PC-3 (cell line): Measurements from ENCODE around the gene SNAP23. TPM values are rescaled to one million over a fixed set of nuclear protein-coding genes. Genes with fewer than 3 reads are reported as not detected.
A peak's percentile ranks its signal among the peaks of the same experiment; 100 is the strongest.

Experiments
- ATAC-seq: fragments of 200-7000 bp; cut with Tn5 transposase; 2 replicates; pipeline ENCODE4 v1.9.1; 2020; ENCODE audit warnings: mild to moderate bottlenecking, moderate library complexity
- BruUV-seq: library from RNA; stranded (reverse); fragments of 400-500 nt; replicated peaks from 2 replicates; lab custom pipeline; 2021; lab: Mats Ljungman, UMichigan
- CTCF ChIA-PET: fragments of 300-600 bp; sonication (Branson Sonifier 250); formaldehyde crosslinking; loops from one replicate; lab custom pipeline; 2022; ENCODE audit warnings: antibody characterized with exemption; lab: Charles Lee
- POLR2A ChIA-PET: fragments of 300-600 bp; sonication (Branson Sonifier 250); formaldehyde crosslinking; loops from one replicate; lab custom pipeline; 2022; ENCODE audit warnings: antibody characterized with exemption; ENCODE audit not compliant: unreplicated experiment; lab: Charles Lee
- DNase-seq: peaks from one replicate; pipeline ENCODE4 v3.0.0-alpha.2; 2015
- H2AFZ ChIP-seq: fragments of 300-600 bp; sonication (generic); 2 replicates; pipeline ENCODE4 v1.6.0; 2016; ENCODE audit warnings: antibody characterized with exemption, low read length
- H3F3A ChIP-seq: fragments of 300-600 bp; sonication (generic); one replicate; pipeline ENCODE4 v1.6.0; 2017; ENCODE audit warnings: antibody characterized with exemption, low read length, control low read depth, mild to moderate bottlenecking; ENCODE audit not compliant: unreplicated experiment
- H3K27ac ChIP-seq: fragments of 300-600 bp; sonication (generic); 2 replicates; pipeline ENCODE4 v1.5.1; 2016; ENCODE audit warnings: mild to moderate bottlenecking, low read length
- H3K27me3 ChIP-seq: fragments of 300-600 bp; sonication (generic); 2 replicates; pipeline ENCODE4 v1.6.1; 2016; ENCODE audit warnings: low read length, mixed read lengths
- H3K36me3 ChIP-seq: fragments of 300-600 bp; sonication (generic); 2 replicates; pipeline ENCODE4 v1.6.1; 2016; ENCODE audit warnings: low read depth, mixed run types, low read length, mixed read lengths
- H3K4me1 ChIP-seq: fragments of 300-600 bp; sonication (generic); 2 replicates; pipeline ENCODE4 v1.5.1; 2016; ENCODE audit warnings: low read length; ENCODE audit not compliant: insufficient read depth
- H3K4me2 ChIP-seq: fragments of 300-600 bp; sonication (generic); 2 replicates; pipeline ENCODE4 v1.6.0; 2016; ENCODE audit warnings: low read length
- H3K4me3 ChIP-seq: fragments of 300-600 bp; sonication (generic); 2 replicates; pipeline ENCODE4 v1.5.1; 2016; ENCODE audit warnings: mild to moderate bottlenecking, low read length, mixed read lengths
- H3K79me2 ChIP-seq: fragments of 300-600 bp; sonication (generic); 2 replicates; pipeline ENCODE4 v1.6.1; 2017; ENCODE audit warnings: low read length, mixed read lengths
- H3K9ac ChIP-seq: fragments of 300-600 bp; sonication (generic); 2 replicates; pipeline ENCODE4 v1.6.0; 2016; ENCODE audit warnings: mild to moderate bottlenecking, low read length
- H3K9me2 ChIP-seq: fragments of 300-600 bp; sonication (generic); replicated peaks from 2 replicates; pipeline ENCODE4 v1.6.1; 2016; ENCODE audit warnings: mixed run types, low read length, mixed read lengths
- H3K9me3 ChIP-seq: fragments of 300-600 bp; sonication (generic); 2 replicates; pipeline ENCODE4 v1.6.1; 2016; ENCODE audit warnings: low read length, mixed read lengths
- H4K20me1 ChIP-seq: fragments of 300-600 bp; sonication (generic); 2 replicates; pipeline ENCODE4 v1.6.1; 2016; ENCODE audit warnings: low read length, mixed read lengths
- EZH2 ChIP-seq: fragments of 300-600 bp; sonication (generic); IDR thresholded peaks from one replicate; pipeline ENCODE4 v1.6.1; 2017; ENCODE audit warnings: antibody characterized with exemption, mild to moderate bottlenecking, low read length; ENCODE audit not compliant: unreplicated experiment
- EZH2phosphoT487 ChIP-seq: fragments of 300-600 bp; sonication (generic); IDR thresholded peaks from 2 replicates; pipeline ENCODE4 v1.6.1; 2018; ENCODE audit warnings: mild to moderate bottlenecking, antibody characterized with exemption, low read length, borderline replicate concordance
- intact Hi-C: fragments of 100-400 bp; cut with micrococcal nuclease; formaldehyde crosslinking; loops from 2 replicates; pipeline ENCODE4 v1.9.0; 2023
- total RNA-seq: library from RNA; depleted of rRNA; stranded (reverse); fragments of >200 nt; gene quantifications from 2 replicates; pipeline ENCODE4 v1.2.3, GENCODE V29; 2014
- TF ChIP-seq, protein P1 (sequence below): fragments of 300-600 bp; sonication (generic); conservative IDR thresholded peaks from 2 replicates; pipeline ENCODE4 v1.5.1; 2017; ENCODE audit warnings: antibody characterized with exemption, low read depth, mild to moderate bottlenecking, low read length

Gene SNAP23
- total RNA-seq, 1 experiment from 2014 or later, result 40.2 TPM

- Histone ChIP-seq H3K79me2 (peaks cover 43% of the 10 kb centered on the region), H2AFZ (no peak overlapping the region), H3K9me2 (no peaks in the 10 kb centered on the region), H4K20me1 (no peaks in the 10 kb centered on the region), H3F3A (no peaks in the 10 kb centered on the region), H3K27me3 (no peaks in the 10 kb centered on the region), H3K4me2 (no peak overlapping the region), H3K27ac (no peak overlapping the region), H3K4me1 (no peaks in the 10 kb centered on the region), H3K9me3 (no peaks in the 10 kb centered on the region), H3K9ac (no peak overlapping the region), H3K36me3 (no peaks in the 10 kb centered on the region), H3K4me3 (no peak overlapping the region)
- BruUV-seq, result no TSS peak
- POLR2A ChIA-PET, result no interaction called here
- DNase-seq (no peak), ATAC-seq (no peak)
- intact Hi-C loops, result no loop called here
- TF ChIP-seq EZH2 (no peak), EZH2phosphoT487 (no peak)
- TF ChIP-seq, protein P1, sequence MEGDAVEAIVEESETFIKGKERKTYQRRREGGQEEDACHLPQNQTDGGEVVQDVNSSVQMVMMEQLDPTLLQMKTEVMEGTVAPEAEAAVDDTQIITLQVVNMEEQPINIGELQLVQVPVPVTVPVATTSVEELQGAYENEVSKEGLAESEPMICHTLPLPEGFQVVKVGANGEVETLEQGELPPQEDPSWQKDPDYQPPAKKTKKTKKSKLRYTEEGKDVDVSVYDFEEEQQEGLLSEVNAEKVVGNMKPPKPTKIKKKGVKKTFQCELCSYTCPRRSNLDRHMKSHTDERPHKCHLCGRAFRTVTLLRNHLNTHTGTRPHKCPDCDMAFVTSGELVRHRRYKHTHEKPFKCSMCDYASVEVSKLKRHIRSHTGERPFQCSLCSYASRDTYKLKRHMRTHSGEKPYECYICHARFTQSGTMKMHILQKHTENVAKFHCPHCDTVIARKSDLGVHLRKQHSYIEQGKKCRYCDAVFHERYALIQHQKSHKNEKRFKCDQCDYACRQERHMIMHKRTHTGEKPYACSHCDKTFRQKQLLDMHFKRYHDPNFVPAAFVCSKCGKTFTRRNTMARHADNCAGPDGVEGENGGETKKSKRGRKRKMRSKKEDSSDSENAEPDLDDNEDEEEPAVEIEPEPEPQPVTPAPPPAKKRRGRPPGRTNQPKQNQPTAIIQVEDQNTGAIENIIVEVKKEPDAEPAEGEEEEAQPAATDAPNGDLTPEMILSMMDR, result no peak
- CTCF ChIA-PET, result no interaction called here
Measured at GRCh38 chr15:42482701-42483100, 12.7 kb upstream of the SNAP23 start.

DNA sequence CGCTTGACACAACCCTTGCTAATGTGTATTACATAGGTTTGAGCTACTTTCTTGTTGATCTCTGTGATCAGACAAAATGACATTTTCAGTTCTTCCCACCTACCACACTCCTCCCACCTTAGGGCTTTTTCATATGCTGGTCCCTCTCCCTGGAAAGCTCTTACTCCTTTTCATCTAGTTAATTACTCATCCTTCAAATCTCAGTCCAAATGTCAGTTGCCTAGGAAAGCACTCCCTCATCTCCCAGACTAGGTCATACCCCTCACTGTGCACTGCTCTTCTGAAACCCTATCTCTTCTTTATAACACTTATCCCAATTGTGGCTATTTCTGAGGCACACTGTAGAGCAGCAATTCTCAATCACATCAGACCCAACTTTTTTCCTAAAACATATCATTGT is 11.8 kb upstream of the SNAP23 start:
- H3K4me1 ChIP-seq, result no peaks in the 10 kb centered on the region
- intact Hi-C loops, result no loop called here
- no peak overlapping the region for H3K4me2 ChIP-seq
- no peak for TF ChIP-seq EZH2
- TF ChIP-seq EZH2phosphoT487, result no peak
- TF ChIP-seq, protein P1, result no peak
- H3K9me3 ChIP-seq, result no peaks in the 10 kb centered on the region
- BruUV-seq, result no TSS peak
- H3K79me2 ChIP-seq, result peaks cover 53% of the 10 kb centered on the region
- H4K20me1 ChIP-seq, result no peaks in the 10 kb centered on the region
- ATAC-seq, result no peak
- H3K9ac ChIP-seq, result no peak overlapping the region
- H3K9me2 ChIP-seq, result no peaks in the 10 kb centered on the region
- no peak overlapping the region for H3K4me3 ChIP-seq
- CTCF ChIA-PET, result no interaction called here
- DNase-seq, result no peak
- no peaks in the 10 kb centered on the region for H3K36me3 ChIP-seq
- H3F3A ChIP-seq, result no peaks in the 10 kb centered on the region
- H3K27ac ChIP-seq, result no peak overlapping the region
- no peaks in the 10 kb centered on the region for H3K27me3 ChIP-seq
- H2AFZ ChIP-seq, result no peak overlapping the region
- POLR2A ChIA-PET, result no interaction called here

DNA sequence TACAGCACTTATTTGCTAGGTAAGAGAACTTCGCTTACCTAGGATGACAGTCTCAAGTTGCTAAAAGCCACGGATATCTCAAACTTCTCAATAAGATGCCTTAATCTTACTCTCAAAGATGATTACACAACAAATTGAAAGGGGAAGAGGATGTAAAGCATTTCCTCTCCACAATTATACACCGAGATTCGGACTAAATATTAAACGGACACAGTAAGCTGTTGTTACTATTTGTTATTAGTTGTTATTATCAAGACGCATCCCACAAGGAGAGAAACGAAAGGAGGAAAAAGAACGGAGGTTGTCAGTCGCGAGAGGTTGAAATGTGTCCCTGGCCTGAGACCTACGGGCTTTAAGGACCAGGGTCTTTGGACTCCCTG is 5.2 kb upstream of the SNAP23 start:
- H4K20me1 ChIP-seq, result no peaks in the 10 kb centered on the region
- 0 out of 2 replicates have a peak overlapping the region, but pooled peaks have one; percentile 88 for H3K27ac ChIP-seq
- H3K36me3 ChIP-seq, result no peaks in the 10 kb centered on the region
- TSS peak; percentile 34 for BruUV-seq
- DNase-seq, result no peak
- no peaks in the 10 kb centered on the region for H3K27me3 ChIP-seq
- no peaks in the 10 kb centered on the region for H3K9me2 ChIP-seq
- H3K4me2 ChIP-seq, result peak overlapping the region; percentile 96
- ChIA-PET POLR2A (no interaction called here), CTCF (interaction anchor here (1.0 kb wide), 1 partner anchor 13 kb away, joined by 3 read pairs; no protein-coding TSS in a partner anchor)
- peak overlapping the region; percentile 88 for H3K4me3 ChIP-seq
- peaks cover 48% of the 10 kb centered on the region for H3K79me2 ChIP-seq
- peak overlapping the region; percentile 98 for H2AFZ ChIP-seq
- intact Hi-C loops, result no loop called here
- H3K4me1 ChIP-seq, result peaks cover 21% of the 10 kb centered on the region
- no peaks in the 10 kb centered on the region for H3K9me3 ChIP-seq
- H3F3A ChIP-seq, result no peaks in the 10 kb centered on the region
- H3K9ac ChIP-seq, result peak overlapping the region; percentile 94
- no peak for ATAC-seq
- TF ChIP-seq, protein P1, result no peak
- TF ChIP-seq EZH2phosphoT487 (no peak), EZH2 (no peak)
